Transverse colon (tissue), 4 donors: Measurements from ENCODE around the gene BIRC7. TPM values are rescaled to one million over a fixed set of nuclear protein-coding genes. Genes with fewer than 3 reads are reported as not detected.

Experiments used
- DNase-seq: peaks from one replicate; pipeline ENCODE4 v3.0.0-alpha.2; 2019
- H3K27ac ChIP-seq, 4 donors: fragments of 200-600 bp; sonication (generic); 2 replicates each; pipeline ENCODE4 v1.5.1; 2016 to 2018; ENCODE audit warnings: inconsistent platforms in 4 of 4
- H3K27me3 ChIP-seq: fragments of 200-600 bp; sonication (generic); 2 replicates; pipeline ENCODE4 v1.5.1; 2017; ENCODE audit warnings: inconsistent platforms
- H3K36me3 ChIP-seq, 4 donors: fragments of 200-600 bp; sonication (generic); 2 replicates each; pipeline ENCODE4 v1.5.1; 2017 to 2019; ENCODE audit warnings: inconsistent platforms in 4 of 4
- H3K4me1 ChIP-seq, 4 donors: fragments of 200-600 bp; sonication (generic); 2 replicates each; pipeline ENCODE4 v1.5.1; 2017 to 2020; ENCODE audit warnings: inconsistent platforms in 4 of 4
- H3K4me3 ChIP-seq, 4 donors: fragments of 200-600 bp; sonication (generic); 1 replicate in 1 of 4; 2 replicates in 3 of 4; pipeline versions ENCODE4 v1.5.1 to v1.6.1; 2017 to 2019; ENCODE audit warnings: inconsistent platforms in 4 of 4
- H3K9me3 ChIP-seq, 2 donors: fragments of 200-600 bp; sonication (generic); 2 replicates each; pipeline ENCODE4 v1.5.1; 2017 to 2019; ENCODE audit warnings: inconsistent platforms in 2 of 2
- CTCF ChIP-seq, 5 experiments: fragments of 200-600 bp in 3 of 5; fragments of 450-650 bp in 2 of 5; sonication (generic) in 3 of 5; IDR thresholded peaks; 1 replicate in 2 of 5; 2 replicates in 3 of 5; pipeline ENCODE4 v1.5.1; 2016 to 2017; ENCODE audit warnings: antibody characterized with exemption in 5 of 5, inconsistent platforms in 3 of 5, mild to moderate bottlenecking in 2 of 5, moderate library complexity in 1 of 5
- EP300 ChIP-seq: sonication (generic); formaldehyde crosslinking; IDR thresholded peaks from one replicate; pipeline ENCODE4 v1.6.1; 2017; ENCODE audit warnings: antibody characterized with exemption, low read depth
- POLR2A ChIP-seq: fragments of 450-650 bp; IDR thresholded peaks from one replicate; pipeline ENCODE4 v1.6.1; 2016; ENCODE audit warnings: antibody characterized with exemption, mild to moderate bottlenecking, moderate library complexity
- POLR2AphosphoS5 ChIP-seq, 3 donors: sonication (generic); formaldehyde crosslinking; IDR thresholded peaks; one replicate each; pipeline ENCODE4 v1.6.1; 2016; ENCODE audit warnings: antibody characterized with exemption in 3 of 3
- WGBS, 2 donors: methylation state at CpG; one replicate each; pipeline ENCODE4 v1.1.5; 2018; ENCODE audit warnings: low coverage in 1 of 2; 5-methylcytosine and 5-hydroxymethylcytosine counted together
- in situ Hi-C, 4 donors: fragments of 200-750 bp; cut with MboI; loops; one replicate each; pipeline versions ENCODE4 v1.15.0 to v1.15.1; 2017; ENCODE audit warnings: low sequenced_read_pairs in 3 of 4, low pct_ligation_motif_present in 1 of 4, low pct_unique_long_range_greater_than_20kb in 1 of 4
- intact Hi-C: fragments of 100-400 bp; cut with DNase I; formaldehyde crosslinking; loops from one replicate; pipeline ENCODE4 v1.15.1; 2023; ENCODE audit warnings: low total_unique reads
- total RNA-seq, 4 donors: library from RNA; depleted of rRNA; stranded (reverse); fragments of >200 nt; gene quantifications; one replicate each; pipeline ENCODE4 v1.1.0, GENCODE V29; 2016

The BIRC7 gene
- total RNA-seq, 4 donors from 2014 or later: 1.6 to 12.7 TPM; not detected in 2

- H3K27ac ChIP-seq: no peak overlapping the region
- DNase-seq: no peak
- H3K9me3 ChIP-seq: no peaks in the 10 kb centered on the region
- intact Hi-C loops: no loop called here
- no peaks in the 10 kb centered on the region for H3K27me3 ChIP-seq
- no peak overlapping the region for H3K4me3 ChIP-seq
- peaks cover 0 to 16% (median 3%) of the 10 kb centered on the region in 4 donors for H3K4me1 ChIP-seq
- 93 to 100% methylated on average over 2 to 17 of the region's 17 CpGs for WGBS, 2 donors
- peaks cover 0 to 37% (median 18%) of the 10 kb centered on the region in 4 donors for H3K36me3 ChIP-seq
- TF ChIP-seq POLR2A (no peak), CTCF (IDR thresholded peaks at IDR 0.05) (no peak), POLR2AphosphoS5 (IDR thresholded peaks at IDR 0.05) (no peak), EP300 (no peak)
- in situ Hi-C loops: no loop called here
Measured at GRCh38 chr20:63202021-63202420, 33.7 kb upstream of the BIRC7 start.

- H3K27me3 ChIP-seq: no peaks in the 10 kb centered on the region
- WGBS, 2 donors: 94% methylated on average over 25 of the region's 29 CpGs; no CpG with 5 or more reads in 1 of the 2 donors
- H3K36me3 ChIP-seq: peaks cover 0 to 37% (median 18%) of the 10 kb centered on the region in 4 donors
- H3K4me3 ChIP-seq: no peak overlapping the region
- H3K4me1 ChIP-seq: peaks cover 0 to 8% (median 2%) of the 10 kb centered on the region in 4 donors
- H3K9me3 ChIP-seq: no peaks in the 10 kb centered on the region
- TF ChIP-seq POLR2AphosphoS5 (IDR thresholded peaks at IDR 0.05) (no peak), POLR2A (no peak), EP300 (no peak), CTCF (IDR thresholded peaks at IDR 0.05) (no peak)
- intact Hi-C loops: no loop called here
- DNase-seq: no peak
- H3K27ac ChIP-seq: no peak overlapping the region
- in situ Hi-C loops: no loop called here
Measured at GRCh38 chr20:63202811-63203526, 32.7 kb upstream of the BIRC7 start.

- TF ChIP-seq POLR2A (no peak), CTCF (IDR thresholded peaks at IDR 0.05) (no peak), EP300 (no peak), POLR2AphosphoS5 (IDR thresholded peaks at IDR 0.05) (no peak)
- H3K27ac ChIP-seq: no peak overlapping the region
- peaks cover 0 to 44% (median 22%) of the 10 kb centered on the region in 4 donors for H3K36me3 ChIP-seq
- 100% methylated on average over 4 of the region's 5 CpGs; no CpG with 5 or more reads in 1 of the 2 donors for WGBS, 2 donors
- in situ Hi-C loops: no loop called here
- H3K27me3 ChIP-seq: no peaks in the 10 kb centered on the region
- DNase-seq: no peak
- no peaks in the 10 kb centered on the region for H3K9me3 ChIP-seq
- intact Hi-C loops: no loop called here
- H3K4me3 ChIP-seq: no peak overlapping the region
- no peaks in the 10 kb centered on the region for H3K4me1 ChIP-seq
Measured at GRCh38 chr20:63204362-63204761, 31.3 kb upstream of the BIRC7 start.

GRCh38 chr20:63205896-63206295 lies 29.8 kb upstream of the BIRC7 start:
- Histone ChIP-seq H3K27ac (no peak overlapping the region), H3K4me3 (no peak overlapping the region), H3K27me3 (no peaks in the 10 kb centered on the region), H3K9me3 (no peaks in the 10 kb centered on the region), H3K36me3 (peaks cover 0 to 44% (median 22%) of the 10 kb centered on the region in 4 donors), H3K4me1 (no peaks in the 10 kb centered on the region)
- in situ Hi-C loops: no loop called here
- 82% methylated on average over 8 of the region's 10 CpGs; no CpG with 5 or more reads in 1 of the 2 donors for WGBS, 2 donors
- intact Hi-C loops: no loop called here
- DNase-seq: no peak
- no peak for TF ChIP-seq CTCF (IDR thresholded peaks at IDR 0.05)
- no peak for TF ChIP-seq EP300
